HG02678 (cell line): ENCODE data around the gene ZFYVE21.
A peak's percentile ranks its signal among the peaks of the same experiment; 100 is the strongest.
"Not testable (repeated sequence)": the region's sequence is repeated elsewhere in the genome, so short reads cannot be mapped to it uniquely, and the experiment has no call there.

ENCODE experiments used
- ATAC-seq: cut with Tn5 transposase; IDR thresholded peaks from one replicate; pipeline ENCODE4 v1.9.1; 2021; ENCODE audit warnings: mild to moderate bottlenecking, moderate library complexity; ENCODE audit not compliant: unreplicated experiment

Gene ZFYVE21

DNA sequence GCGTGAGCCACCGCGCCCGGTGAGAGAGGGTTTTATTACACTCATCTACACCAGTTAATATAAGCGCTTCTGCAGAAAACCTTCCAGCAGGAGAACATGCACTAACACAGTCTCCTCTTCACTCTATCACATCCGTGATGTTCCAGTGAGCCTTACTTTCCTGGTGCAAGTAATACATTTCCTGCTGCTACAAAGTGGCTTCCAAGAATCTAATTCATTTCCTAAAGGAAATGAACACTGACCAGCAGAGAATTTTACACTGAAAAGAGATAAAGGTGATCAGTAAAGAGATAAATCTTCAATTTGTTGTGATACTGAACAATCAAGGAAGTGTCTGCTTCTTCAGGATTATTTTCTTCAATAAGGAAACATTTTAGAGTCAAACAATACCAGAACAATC, 39.5 kb downstream of the ZFYVE21 start:
- no peak for ATAC-seq

- ATAC-seq: no peak
These were observed 42.6 kb downstream of the ZFYVE21 start for GRCh38 chr14:103758059-103758776.

GRCh38 chr14:103762036-103762435, 46.4 kb downstream of the ZFYVE21 start:
- no peak for ATAC-seq

- no peak for ATAC-seq
These were observed 46.9 kb downstream of the ZFYVE21 start for GRCh38 chr14:103762541-103762940.

DNA sequence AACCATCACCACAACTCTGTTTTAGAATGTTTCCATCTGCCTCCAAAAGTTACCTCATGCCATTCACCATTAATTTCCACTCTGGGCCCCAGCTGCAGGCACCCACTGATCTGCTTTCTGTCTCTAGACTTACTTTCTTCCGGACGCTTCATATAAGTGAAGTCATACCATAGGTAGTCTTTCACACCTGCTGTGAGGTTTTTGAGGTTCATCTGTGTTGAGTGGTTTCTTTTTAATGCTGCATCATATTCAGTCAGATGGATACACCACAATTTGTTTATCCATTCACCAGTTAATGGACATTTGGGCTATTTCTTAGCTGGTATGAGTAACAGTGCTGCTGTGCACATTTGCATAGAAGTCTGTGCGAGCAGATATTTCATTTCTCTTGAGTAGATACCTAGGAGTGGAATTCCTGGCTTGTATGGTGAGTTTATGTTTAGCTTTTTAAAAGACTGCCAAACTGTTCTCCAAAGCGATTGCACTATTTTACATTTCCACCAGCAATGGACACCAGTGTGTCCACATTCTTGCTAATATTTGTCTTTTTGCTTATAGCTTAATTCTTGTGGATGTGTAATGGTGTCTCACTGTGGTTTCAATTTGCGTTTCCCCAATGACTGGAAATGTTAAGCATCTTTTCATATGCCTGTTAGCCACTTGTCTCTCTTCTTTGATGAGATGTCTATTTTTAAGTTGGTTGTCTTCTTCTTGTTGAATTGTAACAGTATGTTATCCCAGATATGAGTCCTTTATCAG, 48.3 kb downstream of the ZFYVE21 start:
- ATAC-seq: peak; percentile 74

DNA sequence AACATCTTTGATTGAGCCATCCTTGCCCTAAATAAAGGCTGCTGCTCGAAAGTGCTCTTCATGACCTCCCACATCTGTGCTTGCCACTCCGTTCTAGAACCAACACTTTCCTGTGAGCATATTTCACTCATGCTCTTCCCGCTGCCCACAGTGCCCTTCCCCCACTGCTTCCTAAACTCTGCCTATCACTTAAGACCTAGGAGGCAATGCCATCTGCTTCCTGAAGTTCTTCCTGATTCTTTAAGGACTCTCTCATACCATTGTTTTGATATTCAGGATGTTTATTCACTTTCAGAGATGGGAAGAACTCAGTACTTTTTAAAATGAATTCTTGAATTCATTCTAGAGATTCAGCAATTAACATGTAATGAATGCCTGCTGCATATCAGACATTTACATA, 49.9 kb downstream of the ZFYVE21 start:
- no peak for ATAC-seq

DNA sequence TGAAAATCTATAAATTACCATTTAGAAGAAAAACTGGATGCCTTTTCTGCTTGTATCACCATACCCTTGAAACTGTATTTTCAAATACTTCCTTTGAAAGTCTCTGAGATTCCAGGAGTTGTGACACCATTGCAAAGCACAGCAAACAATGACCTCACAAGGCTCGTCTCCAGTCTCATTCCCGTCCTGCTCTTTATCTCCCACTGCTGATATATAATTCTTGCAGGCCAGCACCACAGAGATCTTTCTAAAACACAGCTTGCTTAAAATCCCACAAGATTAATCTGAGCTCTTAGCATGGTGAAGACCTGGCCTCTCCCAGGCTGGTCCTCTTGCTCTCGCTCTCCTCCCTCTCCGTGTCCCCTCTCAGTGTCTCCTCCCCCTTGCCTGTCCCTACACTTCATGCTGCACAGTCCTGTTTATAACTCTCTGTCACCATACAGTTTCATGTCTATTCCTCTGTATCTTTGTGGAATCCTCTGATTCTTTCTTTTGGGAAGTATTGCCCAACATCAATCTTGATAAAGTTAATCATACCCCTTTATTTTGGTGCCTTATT, 51.8 kb downstream of the ZFYVE21 start:
- no peak for ATAC-seq

DNA sequence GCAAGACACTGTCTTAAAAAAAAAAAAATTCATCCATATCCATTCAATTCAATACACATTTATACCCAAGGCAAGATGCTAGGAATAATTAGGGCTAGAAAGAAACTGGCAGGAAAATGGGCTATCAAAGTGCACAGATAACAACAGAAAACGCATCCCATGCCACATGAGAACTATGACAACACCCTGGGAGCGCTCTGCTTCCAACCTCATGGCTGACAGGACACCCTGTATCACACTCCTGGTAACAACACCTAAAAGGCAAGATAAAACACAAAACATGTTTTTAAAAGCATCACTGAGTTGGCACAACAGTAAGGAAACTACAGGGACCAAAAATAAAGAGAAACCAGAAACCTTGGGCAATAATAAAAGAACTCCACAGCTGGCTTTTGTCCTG, 54.9 kb downstream of the ZFYVE21 start:
- no peak for ATAC-seq

DNA sequence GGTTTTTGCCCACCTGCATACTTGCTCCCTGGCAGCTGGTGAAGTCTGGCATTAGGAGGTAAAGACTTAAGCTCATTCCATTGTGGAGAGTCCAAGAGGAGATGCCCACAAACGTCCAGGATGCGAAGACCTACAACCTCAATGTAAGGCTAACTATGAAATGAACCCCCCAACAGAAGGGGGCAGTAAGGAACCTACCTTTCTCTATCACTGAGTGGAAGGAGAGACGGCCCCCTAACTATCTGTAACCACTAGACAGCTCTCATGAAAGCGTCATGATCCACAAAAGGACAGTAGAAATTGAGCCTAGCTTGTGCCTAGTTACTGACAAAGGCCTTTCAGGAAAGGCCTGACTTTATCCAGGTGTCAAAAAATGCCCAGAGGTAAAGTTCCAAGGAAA, 55.3 kb downstream of the ZFYVE21 start:
- ATAC-seq: no peak

GRCh38 chr14:103772078-103772712, 56.6 kb downstream of the ZFYVE21 start:
- no peak for ATAC-seq

DNA sequence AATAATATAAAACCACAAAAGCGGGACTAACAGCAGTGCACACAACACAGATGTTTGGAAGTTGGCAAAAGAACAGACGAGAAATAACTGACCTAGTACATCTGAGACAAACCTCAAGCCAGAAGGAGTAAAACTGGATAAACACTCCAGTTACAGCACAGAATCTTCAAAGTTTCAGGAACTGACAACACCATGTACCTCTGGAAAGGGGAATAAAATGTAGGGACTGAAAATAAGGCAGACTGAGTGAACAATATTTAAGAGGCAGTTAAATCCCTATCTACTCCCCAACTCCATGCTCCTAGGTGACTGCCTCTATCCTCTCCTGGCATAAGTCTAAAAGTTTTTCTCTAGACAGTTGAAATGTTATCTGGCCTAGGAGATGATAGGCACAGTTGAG, 57.9 kb downstream of the ZFYVE21 start:
- ATAC-seq: no peak

DNA sequence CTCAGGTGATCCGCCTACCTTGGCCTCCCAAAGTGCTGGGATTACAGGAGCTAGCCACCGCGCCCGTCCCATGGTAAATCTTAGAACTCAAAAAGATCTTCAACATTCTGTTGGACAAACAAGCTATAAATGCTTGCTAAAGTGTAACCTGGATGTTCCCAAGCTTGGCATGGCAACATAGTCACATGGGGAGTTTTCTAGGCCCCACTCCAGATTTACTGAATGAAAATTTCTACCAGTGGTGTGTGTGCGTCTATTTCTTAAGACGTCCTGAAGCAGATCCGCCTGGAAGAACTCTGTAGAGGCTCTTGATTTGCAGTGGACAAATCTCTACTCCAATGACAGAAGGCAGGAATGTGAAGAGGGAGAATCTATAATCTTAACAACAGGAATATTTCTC, 59.9 kb downstream of the ZFYVE21 start:
- no peak for ATAC-seq

- ATAC-seq: not testable (repeated sequence)
These were observed 60.7 kb downstream of the ZFYVE21 start for GRCh38 chr14:103776319-103776718.

- ATAC-seq: no peak
These were observed 66.8 kb downstream of the ZFYVE21 start for GRCh38 chr14:103782376-103782775.
